HG02870 (cell line): ENCODE results near the gene NHERF2.
"Not testable (repeated sequence)": the region's sequence is repeated elsewhere in the genome, so short reads cannot be mapped to it uniquely, and the experiment has no call there.

Experiments used
- ATAC-seq: cut with Tn5 transposase; IDR thresholded peaks from one replicate; pipeline ENCODE4 v1.9.1; 2021; ENCODE audit warnings: mild to moderate bottlenecking, moderate library complexity; ENCODE audit not compliant: unreplicated experiment

Gene NHERF2

GRCh38 chr16:2005646-2006045 lies 21.1 kb upstream of the NHERF2 start:
- no peak for ATAC-seq

DNA sequence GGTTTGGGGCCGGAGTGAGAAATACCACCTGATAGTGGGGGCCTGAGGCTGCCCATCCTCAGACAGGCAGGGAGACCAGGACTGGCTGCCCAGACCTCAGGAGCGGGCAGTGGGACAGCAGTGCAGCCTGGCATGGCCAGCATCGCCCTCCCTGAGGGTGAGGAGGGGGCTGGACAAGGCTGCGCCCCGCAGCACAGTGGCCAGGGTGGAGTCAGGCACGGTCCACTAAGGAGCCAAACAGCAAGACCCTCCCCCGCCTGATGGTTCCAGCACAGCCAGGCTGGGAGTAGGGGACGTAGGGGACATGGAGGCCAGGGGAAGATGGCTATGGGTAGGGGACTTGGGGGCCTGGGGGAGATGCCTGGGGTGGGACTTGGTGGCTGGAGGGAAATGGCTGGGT lies 20.4 kb upstream of the NHERF2 start:
- no peak for ATAC-seq

GRCh38 chr16:2007081-2007836 lies 19.4 kb upstream of the NHERF2 start:
- ATAC-seq = no peak

DNA sequence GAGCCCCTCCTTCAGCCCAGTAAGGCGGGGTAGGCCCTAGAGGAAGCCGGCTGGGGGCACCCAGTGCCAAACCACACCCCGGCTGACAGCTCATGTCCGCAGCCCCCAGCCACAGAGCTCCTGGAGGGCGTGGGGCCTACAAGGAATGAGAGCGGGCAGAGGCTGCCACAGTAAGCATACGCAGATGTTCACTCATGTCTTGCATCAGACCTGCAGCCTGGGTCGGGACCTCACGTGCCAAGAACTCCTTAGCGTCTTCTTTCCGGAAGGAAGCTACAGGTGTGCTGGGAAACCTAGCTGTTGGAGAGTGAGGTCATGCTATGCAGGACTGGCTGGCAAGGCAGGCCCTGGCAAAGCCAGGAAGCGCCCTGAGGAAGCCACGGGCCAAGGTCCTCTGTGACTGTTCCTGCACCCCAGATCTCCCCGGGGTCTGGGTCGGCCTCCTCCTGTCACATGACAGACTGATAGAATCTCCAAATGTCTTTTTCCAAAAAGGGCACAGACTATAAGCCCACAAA lies 18.6 kb upstream of the NHERF2 start:
- ATAC-seq = no peak

- ATAC-seq = peak; percentile 15
Observed at GRCh38 chr16:2008631-2009163, 18.0 kb upstream of the NHERF2 start.

DNA sequence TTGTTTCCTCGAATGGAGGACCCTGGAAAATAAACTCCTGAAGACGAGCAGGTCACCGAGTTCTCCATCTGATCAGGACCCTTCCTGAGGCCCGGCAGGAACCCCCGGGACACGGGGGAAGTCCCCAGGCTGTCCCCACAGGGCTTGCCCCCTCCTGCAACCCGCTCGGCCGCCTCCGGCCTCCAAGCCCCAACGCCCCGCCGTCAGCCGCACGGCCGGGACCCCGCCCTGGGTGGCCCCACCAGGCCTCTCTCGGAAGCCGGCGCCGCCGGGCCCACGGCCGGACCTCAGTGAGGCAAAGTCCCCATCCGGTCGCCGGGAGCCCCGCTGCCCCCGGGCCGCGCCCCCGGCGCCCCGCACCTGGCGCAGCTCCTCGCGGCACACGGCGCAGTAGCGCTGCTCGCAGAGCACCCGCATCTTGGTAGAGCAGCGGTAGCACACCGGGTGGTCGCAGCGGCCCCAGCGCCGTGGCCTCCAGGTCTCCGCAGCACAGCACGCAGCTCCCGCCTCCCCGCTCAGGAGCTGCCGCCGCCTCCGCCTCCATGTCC lies 17.5 kb upstream of the NHERF2 start:
- peak; percentile 28 for ATAC-seq

DNA sequence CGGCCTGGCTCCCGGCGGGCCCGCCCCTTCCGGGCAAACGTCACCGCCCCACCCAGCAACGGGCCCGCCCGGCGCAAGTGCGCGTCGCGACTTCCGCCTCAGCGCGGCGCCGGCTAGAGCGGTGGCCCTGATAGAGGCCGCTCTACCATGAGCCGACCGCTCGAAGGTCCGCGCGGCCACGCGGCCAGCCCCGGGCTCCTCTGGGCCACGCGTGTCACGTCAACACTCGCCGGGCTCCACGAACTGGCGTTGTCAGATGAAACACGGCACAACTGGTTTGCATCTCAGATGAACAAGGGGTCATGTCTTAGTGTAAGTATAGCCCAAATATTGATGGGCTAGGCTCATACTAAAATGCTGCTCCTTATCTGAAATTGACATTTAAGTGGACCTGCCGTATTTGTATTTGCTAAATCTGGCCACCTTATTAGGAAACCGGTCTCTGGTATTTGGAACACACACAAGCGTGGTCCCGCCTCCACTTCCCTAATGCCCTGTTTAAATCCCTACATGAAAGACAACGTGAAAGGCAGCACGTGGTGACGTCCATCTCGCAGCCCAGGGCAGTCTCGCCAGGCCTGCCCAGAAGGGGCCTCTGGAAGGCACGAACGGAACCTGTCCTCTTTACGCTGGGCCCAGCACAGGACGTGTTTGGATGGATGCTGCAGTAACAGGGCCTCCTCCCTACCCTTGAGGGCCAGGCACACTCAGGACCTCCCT lies 16.8 kb upstream of the NHERF2 start, which contains the start of gene ZNF598:
Gene ZNF598, minus strand, starts transcription at position 31 of the 720 bp plus-strand sequence.
- ATAC-seq = peak; percentile 67

DNA sequence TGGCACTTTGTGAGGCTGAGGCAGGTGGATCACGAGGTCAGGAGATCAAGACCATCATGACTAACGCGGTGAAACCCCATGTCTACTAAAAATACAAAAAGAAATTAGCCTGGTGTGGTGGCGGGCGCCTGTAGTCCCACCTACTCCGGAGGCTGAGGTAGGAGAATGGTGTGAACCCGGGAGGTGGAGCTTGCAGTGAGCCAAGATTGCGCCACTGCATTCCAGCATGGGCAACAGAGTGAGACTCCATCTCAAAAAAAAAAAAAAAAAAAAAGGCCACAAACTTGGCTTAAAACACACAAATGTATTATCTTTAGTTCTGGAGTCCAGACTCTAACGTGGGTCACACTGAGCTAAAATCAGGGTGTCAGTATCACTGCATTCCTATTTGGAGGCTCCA lies 15.0 kb upstream of the NHERF2 start:
- ATAC-seq = not testable (repeated sequence)

- no peak for ATAC-seq
Observed at GRCh38 chr16:2013527-2013926, 13.2 kb upstream of the NHERF2 start.

GRCh38 chr16:2015117-2015946 lies 11.4 kb upstream of the NHERF2 start:
- no peak for ATAC-seq

- no peak for ATAC-seq
Observed at GRCh38 chr16:2015947-2016208, 10.8 kb upstream of the NHERF2 start.

DNA sequence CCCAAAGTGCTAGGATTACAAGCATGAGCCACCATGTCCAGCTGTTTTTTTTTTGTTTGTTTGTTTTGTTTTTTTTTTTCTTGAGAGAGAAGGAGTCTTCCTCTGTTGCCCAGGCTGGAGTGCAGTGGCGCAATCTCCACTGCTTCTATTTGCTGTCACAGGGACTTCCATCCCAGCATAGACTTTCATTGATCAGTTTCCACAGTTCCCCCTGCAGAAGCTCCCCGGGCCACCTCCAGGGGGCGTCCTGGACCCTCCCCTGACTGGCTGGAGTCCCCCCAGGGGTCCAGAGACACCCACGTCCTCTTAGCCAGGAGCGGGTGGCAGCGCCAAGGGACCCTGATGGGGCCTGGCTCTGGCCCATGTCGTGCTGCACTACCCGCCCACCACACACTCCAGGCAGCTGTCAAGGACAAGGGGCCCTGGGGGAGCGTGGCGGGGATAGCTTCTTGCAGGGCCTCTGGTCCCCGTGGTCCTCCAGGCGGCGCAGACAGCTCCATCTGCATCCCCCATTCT lies 10.2 kb upstream of the NHERF2 start:
- ATAC-seq = no peak

- no peak for ATAC-seq
Observed at GRCh38 chr16:2019518-2019920, 7.2 kb upstream of the NHERF2 start, which contains the start of gene NPW. NPW (plus strand) TSS chr16:2019785.

GRCh38 chr16:2019921-2020831 lies 6.5 kb upstream of the NHERF2 start:
- ATAC-seq = no peak

DNA sequence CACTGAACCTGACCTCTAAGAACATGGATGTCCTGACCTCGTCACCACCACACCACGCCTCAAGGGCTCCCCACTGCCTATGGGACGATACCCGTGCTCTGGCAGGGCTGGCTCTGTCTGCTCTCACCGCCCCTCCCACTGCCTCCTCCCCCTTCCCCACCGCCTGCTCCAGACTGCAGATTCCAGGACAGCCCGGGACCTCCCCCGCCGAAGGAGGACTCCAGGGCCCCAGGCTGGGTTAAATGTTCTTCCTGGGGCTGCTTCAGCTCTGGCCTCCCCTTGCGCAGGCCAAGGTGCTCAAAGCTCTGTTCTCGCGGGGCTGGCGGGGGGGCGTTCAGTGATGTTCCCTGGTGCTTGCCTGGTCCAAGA lies 4.0 kb upstream of the NHERF2 start:
- ATAC-seq = no peak

DNA sequence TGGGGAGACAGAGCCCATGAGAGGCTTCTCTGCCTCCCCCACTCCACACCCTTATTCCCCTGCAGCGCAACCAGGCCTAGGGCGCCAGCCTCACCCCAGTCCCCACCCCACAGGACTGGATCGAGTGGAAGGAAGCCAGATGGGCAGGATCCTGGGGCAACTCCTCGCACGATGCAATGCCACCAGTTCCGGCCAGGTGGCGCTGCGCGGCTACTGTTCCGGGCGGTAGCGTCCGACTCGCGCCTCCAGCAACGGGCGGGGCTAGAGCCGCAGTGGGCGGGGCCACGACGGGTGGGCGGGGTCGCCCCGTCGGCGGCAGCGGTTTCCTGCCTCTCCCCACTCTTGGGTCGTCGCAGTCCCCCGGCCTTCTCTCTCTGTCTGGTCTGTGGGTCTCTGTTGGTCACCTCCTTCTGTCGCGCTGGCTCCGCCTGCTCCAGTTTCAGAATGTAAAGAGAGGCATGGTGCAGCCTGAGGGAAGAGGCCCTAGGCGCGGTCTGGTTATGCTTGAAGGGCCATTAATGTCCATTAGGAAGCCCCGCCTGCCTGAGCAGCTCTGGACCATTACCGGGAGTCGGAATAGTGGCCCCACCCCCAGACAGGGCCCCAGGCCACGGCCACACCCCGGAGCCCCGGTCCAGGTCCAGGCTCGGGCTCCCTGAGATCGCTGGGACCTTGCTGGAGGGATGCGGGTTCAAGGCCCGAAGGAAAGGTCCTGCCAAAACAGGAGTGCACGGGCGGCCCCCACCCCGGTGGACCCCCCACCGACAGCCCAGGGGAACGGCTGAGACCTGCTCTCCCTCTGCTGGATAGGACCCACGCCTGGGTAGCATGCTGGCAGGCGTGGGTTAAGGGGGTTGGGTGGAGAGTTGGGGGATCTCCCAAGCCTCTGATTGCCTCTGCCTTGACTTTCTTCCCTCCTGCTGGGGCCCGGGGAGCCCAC lies 3.3 kb upstream of the NHERF2 start:
- ATAC-seq = peak; percentile 57

GRCh38 chr16:2024032-2024420 lies 2.7 kb upstream of the NHERF2 start:
- no peak for ATAC-seq

- ATAC-seq = no peak
Observed at GRCh38 chr16:2025251-2025650, 1.5 kb upstream of the NHERF2 start.
